Mesendoderm (in vitro differentiated cells): Measurements from ENCODE around the gene DIPK1C.

Experiments used
- DNase-seq: peaks from one replicate; pipeline ENCODE4 v3.0.0; 2013
- H2AK5ac ChIP-seq: 2 replicates; pipeline ENCODE4 v1.6.1; 2013; ENCODE audit warnings: low read length, inconsistent platforms
- H2BK120ac ChIP-seq: 2 replicates; pipeline ENCODE4 v1.6.1; 2013; ENCODE audit warnings: low read depth, mild to moderate bottlenecking, low read length, moderate library complexity, mixed read lengths
- H2BK15ac ChIP-seq: replicated peaks from 2 replicates; pipeline ENCODE4 v1.6.1; 2013; ENCODE audit warnings: low read depth, mild to moderate bottlenecking, moderate library complexity
- H2BK5ac ChIP-seq: 2 replicates; pipeline ENCODE4 v1.6.1; 2013; ENCODE audit warnings: low read length, inconsistent platforms
- H3K18ac ChIP-seq: 2 replicates; pipeline ENCODE4 v1.6.1; 2013; ENCODE audit warnings: mild to moderate bottlenecking, low read length, mixed read lengths
- H3K23ac ChIP-seq: one replicate; pipeline ENCODE4 v1.6.1; 2013; ENCODE audit warnings: low read length
- H3K27ac ChIP-seq: 2 replicates; pipeline ENCODE4 v1.5.1; 2013; ENCODE audit warnings: low read depth, mild to moderate bottlenecking, inconsistent platforms, low read length, moderate library complexity
- H3K27me3 ChIP-seq: 2 replicates; pipeline ENCODE4 v1.6.1; 2013; ENCODE audit warnings: low read length, control low read depth, mild to moderate bottlenecking, inconsistent platforms; ENCODE audit not compliant: insufficient read depth, poor library complexity
- H3K36me3 ChIP-seq: 2 replicates; pipeline ENCODE4 v1.6.1; 2013; ENCODE audit warnings: low read length, inconsistent platforms; ENCODE audit not compliant: control insufficient read depth, insufficient read depth
- H3K4ac ChIP-seq: one replicate; pipeline ENCODE4 v1.6.1; 2013; ENCODE audit warnings: low read depth, mild to moderate bottlenecking, low read length, moderate library complexity
- H3K4me1 ChIP-seq: 2 replicates; pipeline ENCODE4 v1.6.1; 2013; ENCODE audit warnings: low read depth, low read length, inconsistent platforms; ENCODE audit not compliant: control insufficient read depth
- H3K4me2 ChIP-seq: 2 replicates; pipeline ENCODE4 v1.6.1; 2013; ENCODE audit warnings: low read length
- H3K4me3 ChIP-seq: 2 replicates; pipeline ENCODE4 v1.5.1; 2013; ENCODE audit warnings: mild to moderate bottlenecking, low read length
- H3K56ac ChIP-seq: one replicate; pipeline ENCODE4 v1.6.1; 2013; ENCODE audit warnings: low read length
- H3K79me1 ChIP-seq: 2 replicates; pipeline ENCODE4 v1.6.1; 2013; ENCODE audit warnings: low read length, inconsistent platforms
- H3K79me2 ChIP-seq: 2 replicates; pipeline ENCODE4 v1.6.1; 2013; ENCODE audit warnings: mild to moderate bottlenecking, low read length; ENCODE audit not compliant: control insufficient read depth, insufficient read depth
- H3K9ac ChIP-seq: 2 replicates; pipeline ENCODE4 v1.6.1; 2013; ENCODE audit warnings: low read length, inconsistent platforms
- H4K5ac ChIP-seq: one replicate; pipeline ENCODE4 v1.6.1; 2013; ENCODE audit warnings: low read length
- H4K8ac ChIP-seq: one replicate; pipeline ENCODE4 v1.6.1; 2013; ENCODE audit warnings: low read depth, mild to moderate bottlenecking, control low read depth, low read length, moderate library complexity
- WGBS: extraction: QIAGEN DNeasy Blood & Tissue Kit; methylation state at CpG from one replicate; pipeline ENCODE4 v1.1.7; 2013; ENCODE audit warnings: low lambda C conversion rate, missing lambda C conversion rate; ENCODE audit not compliant: insufficient coverage; ENCODE audit errors: extremely low coverage; 5-methylcytosine and 5-hydroxymethylcytosine counted together

The DIPK1C gene

GRCh38 chr18:74410441-74410992 lies 46.6 kb downstream of the DIPK1C start:
- no peak overlapping the region for H3K9ac ChIP-seq
- no peaks in the 10 kb centered on the region for H3K79me2 ChIP-seq
- no peaks in the 10 kb centered on the region for H3K79me1 ChIP-seq
- H3K56ac ChIP-seq: no peak overlapping the region
- H3K18ac ChIP-seq: no peak overlapping the region
- no peak overlapping the region for H4K8ac ChIP-seq
- no CpG with 5 or more reads among the region's 8 CpGs for WGBS
- H3K4me2 ChIP-seq: no peak overlapping the region
- no peak overlapping the region for H3K4me3 ChIP-seq
- H3K4ac ChIP-seq: no peak overlapping the region
- H4K5ac ChIP-seq: no peak overlapping the region
- no peaks in the 10 kb centered on the region for H3K27me3 ChIP-seq
- H2BK120ac ChIP-seq: no peak overlapping the region
- H3K4me1 ChIP-seq: no peaks in the 10 kb centered on the region
- H2BK5ac ChIP-seq: no peak overlapping the region
- no peak for DNase-seq
- no peak overlapping the region for H2AK5ac ChIP-seq
- no peak overlapping the region for H3K27ac ChIP-seq
- H3K23ac ChIP-seq: no peak overlapping the region
- H3K36me3 ChIP-seq: no peaks in the 10 kb centered on the region
- H2BK15ac ChIP-seq: no peak overlapping the region

DNA sequence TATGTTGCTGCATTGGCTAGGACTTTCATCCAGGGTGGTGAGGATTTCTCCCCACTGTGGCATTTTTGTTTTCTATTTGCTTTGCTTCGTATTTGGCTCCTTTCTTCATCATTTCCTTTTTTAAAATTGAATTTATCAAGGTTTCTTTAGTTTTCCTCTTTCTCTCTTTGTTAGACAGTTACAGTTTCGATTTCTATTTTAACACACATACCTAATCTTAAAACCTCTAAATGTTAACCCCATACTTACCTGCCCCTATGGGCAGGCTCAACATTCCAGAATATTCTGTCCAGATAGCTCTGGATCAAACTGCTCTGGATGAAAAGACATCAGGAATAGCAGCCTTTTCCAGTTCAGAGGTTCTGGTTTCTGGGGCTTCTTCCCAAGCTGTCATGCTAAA lies 49.2 kb downstream of the DIPK1C start:
- Histone ChIP-seq H2AK5ac (no peak overlapping the region), H3K4me2 (no peak overlapping the region), H3K23ac (no peak overlapping the region), H3K36me3 (no peaks in the 10 kb centered on the region), H3K56ac (no peak overlapping the region), H3K79me2 (no peaks in the 10 kb centered on the region), H3K27ac (no peak overlapping the region), H2BK15ac (no peak overlapping the region), H2BK120ac (no peak overlapping the region), H3K18ac (no peak overlapping the region), H2BK5ac (no peak overlapping the region), H3K27me3 (no peaks in the 10 kb centered on the region), H3K9ac (no peak overlapping the region), H4K8ac (no peak overlapping the region), H3K79me1 (no peaks in the 10 kb centered on the region), H3K4me3 (no peak overlapping the region), H3K4ac (no peak overlapping the region), H3K4me1 (no peaks in the 10 kb centered on the region), H4K5ac (no peak overlapping the region)
- WGBS: 100% methylated on average over 1 of the region's 2 CpGs
- DNase-seq: no peak

DNA sequence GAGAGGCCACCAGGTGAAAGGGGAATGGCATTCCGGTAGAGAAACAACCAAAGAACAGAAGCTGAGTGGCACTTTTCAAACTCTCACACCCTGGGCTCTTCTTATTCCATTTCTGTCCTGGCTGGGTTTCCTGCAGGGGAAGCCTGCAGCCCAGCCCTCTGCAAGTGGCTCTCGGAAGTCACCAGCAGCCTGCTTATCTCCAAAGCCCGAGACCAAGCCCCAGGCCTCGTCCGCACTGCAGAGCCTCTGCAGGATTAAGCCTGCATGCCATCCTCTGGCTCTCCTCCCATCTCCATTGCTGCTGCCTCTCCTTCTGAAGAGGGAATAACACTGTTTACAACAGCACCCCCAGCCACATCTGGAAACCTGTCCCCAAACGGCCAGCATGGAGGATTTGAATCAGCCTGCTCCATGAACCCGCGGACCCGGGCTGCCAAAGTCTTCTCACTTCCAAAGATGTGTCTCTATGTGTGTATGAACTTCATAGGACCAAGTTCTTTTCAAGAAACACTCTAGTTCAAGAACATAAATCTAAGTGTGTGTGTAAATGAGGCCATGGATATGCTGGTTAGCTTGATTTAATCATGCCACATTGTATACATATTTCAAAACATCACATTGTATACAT lies 54.2 kb downstream of the DIPK1C start:
- H3K56ac ChIP-seq: no peak overlapping the region
- DNase-seq: peak; percentile 46
- no peak overlapping the region for H2BK120ac ChIP-seq
- no peak overlapping the region for H4K8ac ChIP-seq
- H3K79me1 ChIP-seq: no peaks in the 10 kb centered on the region
- no peak overlapping the region for H2BK15ac ChIP-seq
- no peak overlapping the region for H3K4me2 ChIP-seq
- no peak overlapping the region for H3K18ac ChIP-seq
- no peaks in the 10 kb centered on the region for H3K4me1 ChIP-seq
- no peaks in the 10 kb centered on the region for H3K36me3 ChIP-seq
- WGBS: no CpG with 5 or more reads among the region's 9 CpGs
- no peak overlapping the region for H4K5ac ChIP-seq
- no peaks in the 10 kb centered on the region for H3K79me2 ChIP-seq
- H3K9ac ChIP-seq: no peak overlapping the region
- H3K23ac ChIP-seq: no peak overlapping the region
- H3K27ac ChIP-seq: no peak overlapping the region
- H3K4me3 ChIP-seq: no peak overlapping the region
- H2AK5ac ChIP-seq: no peak overlapping the region
- no peaks in the 10 kb centered on the region for H3K27me3 ChIP-seq
- no peak overlapping the region for H3K4ac ChIP-seq
- no peak overlapping the region for H2BK5ac ChIP-seq

DNA sequence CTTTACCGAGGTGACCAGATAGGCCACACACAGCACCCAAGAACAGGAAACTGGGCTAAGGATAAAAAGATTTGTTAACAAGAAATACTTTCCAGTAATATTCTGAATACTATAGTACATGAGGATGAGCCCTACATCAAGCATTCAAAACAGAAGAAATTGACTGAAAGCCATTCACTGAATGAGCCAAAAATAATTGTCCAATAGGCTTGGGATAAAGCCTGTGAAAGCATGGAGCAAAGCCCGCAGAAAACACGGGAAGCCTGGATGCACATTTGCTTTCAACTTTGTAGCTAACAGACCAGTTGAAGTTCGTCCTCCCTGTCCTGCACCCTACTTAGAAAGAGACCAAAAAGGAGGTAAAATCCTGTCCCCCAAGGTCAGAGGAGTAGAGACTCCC lies 56.3 kb downstream of the DIPK1C start:
- Histone ChIP-seq H2BK15ac (no peak overlapping the region), H3K4ac (no peak overlapping the region), H2BK120ac (no peak overlapping the region), H3K36me3 (no peaks in the 10 kb centered on the region), H3K79me2 (no peaks in the 10 kb centered on the region), H3K4me2 (no peak overlapping the region), H4K8ac (no peak overlapping the region), H3K27ac (no peak overlapping the region), H3K9ac (no peak overlapping the region), H3K56ac (no peak overlapping the region), H3K79me1 (no peaks in the 10 kb centered on the region), H3K18ac (no peak overlapping the region), H4K5ac (no peak overlapping the region), H3K27me3 (no peaks in the 10 kb centered on the region), H3K4me1 (no peaks in the 10 kb centered on the region), H2AK5ac (no peak overlapping the region), H2BK5ac (no peak overlapping the region), H3K4me3 (no peak overlapping the region), H3K23ac (no peak overlapping the region)
- WGBS: no CpG with 5 or more reads among the region's 4 CpGs
- DNase-seq: no peak

DNA sequence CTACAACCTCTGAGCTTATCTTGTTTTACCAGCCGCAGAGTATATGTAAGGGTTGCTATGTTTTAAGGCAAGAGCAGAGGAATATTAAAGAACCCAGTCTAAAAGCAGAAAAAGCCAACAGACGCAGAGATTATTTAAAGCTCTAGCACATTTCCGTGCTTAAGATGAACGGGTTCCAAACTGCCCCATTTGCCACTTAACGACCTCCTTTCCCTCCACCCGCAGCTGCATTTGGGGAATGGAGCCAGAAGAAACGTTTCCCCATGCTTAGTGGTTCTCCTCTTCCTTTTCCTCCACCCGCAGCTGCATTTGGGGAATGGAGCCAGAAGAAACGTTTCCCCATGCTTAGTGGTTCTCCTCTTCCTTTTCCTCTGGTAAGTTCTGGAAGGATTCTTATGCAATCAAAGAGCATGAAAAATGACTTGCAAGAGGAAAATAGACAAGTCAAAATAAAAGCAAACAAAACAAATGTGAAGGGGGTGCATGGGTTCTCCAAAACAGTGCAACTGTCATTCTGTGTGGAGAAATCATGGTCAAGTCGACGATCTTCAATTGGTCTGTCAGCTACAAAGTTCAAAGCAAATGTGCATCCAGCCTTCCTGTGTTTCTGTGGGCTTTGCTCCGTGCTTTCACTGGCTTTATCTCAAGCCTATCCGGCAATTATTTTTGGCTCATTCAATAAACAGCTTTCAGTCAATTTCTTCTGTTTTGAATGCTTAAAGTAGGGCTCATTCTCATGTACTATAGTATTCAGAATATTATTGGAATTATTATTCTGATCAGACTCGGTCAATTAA lies 57.8 kb downstream of the DIPK1C start:
- no peak overlapping the region for H2BK15ac ChIP-seq
- no peak overlapping the region for H4K5ac ChIP-seq
- no peak overlapping the region for H3K4me2 ChIP-seq
- no peak overlapping the region for H2AK5ac ChIP-seq
- no peak overlapping the region for H3K4me3 ChIP-seq
- no peak overlapping the region for H3K23ac ChIP-seq
- no peak overlapping the region for H4K8ac ChIP-seq
- DNase-seq: no peak
- no CpG with 5 or more reads among the region's 14 CpGs for WGBS
- no peak overlapping the region for H3K18ac ChIP-seq
- H3K56ac ChIP-seq: no peak overlapping the region
- no peaks in the 10 kb centered on the region for H3K36me3 ChIP-seq
- no peaks in the 10 kb centered on the region for H3K4me1 ChIP-seq
- H2BK120ac ChIP-seq: no peak overlapping the region
- H3K4ac ChIP-seq: no peak overlapping the region
- H3K27ac ChIP-seq: no peak overlapping the region
- H3K9ac ChIP-seq: no peak overlapping the region
- no peak overlapping the region for H2BK5ac ChIP-seq
- H3K27me3 ChIP-seq: no peaks in the 10 kb centered on the region
- H3K79me1 ChIP-seq: no peaks in the 10 kb centered on the region
- no peaks in the 10 kb centered on the region for H3K79me2 ChIP-seq
